ENCODE results near the gene EIF2B5.

The EIF2B5 gene

GRCh38 chr3:184174646-184175492, 39.7 kb downstream of the EIF2B5 start, which contains the start of gene AP2M1:
TSS of gene AP2M1 (plus strand) at chr3:184174855. CDS start at chr3:184176994, 2,139 bp downstream.
- DNase-seq (ENCODE audit: low read depth), result peak; percentile 99

- DNase-seq (ENCODE audit: low read depth), result no peak
These were observed 40.3 kb downstream of the EIF2B5 start for GRCh38 chr3:184175506-184175905.

- DNase-seq (ENCODE audit: low read depth), result no peak
These were observed 40.8 kb downstream of the EIF2B5 start for GRCh38 chr3:184175981-184176376.

- peak; percentile 82 for DNase-seq (ENCODE audit: low read depth)
These were observed 41.5 kb downstream of the EIF2B5 start for GRCh38 chr3:184176377-184177330.

- DNase-seq (ENCODE audit: low read depth), result no peak
These were observed 42.2 kb downstream of the EIF2B5 start for GRCh38 chr3:184177331-184177731.

- no peak for DNase-seq (ENCODE audit: low read depth)
These were observed 42.7 kb downstream of the EIF2B5 start for GRCh38 chr3:184177767-184178306.

GRCh38 chr3:184178521-184179138, 43.5 kb downstream of the EIF2B5 start:
- DNase-seq (ENCODE audit: low read depth), result no peak

- DNase-seq (ENCODE audit: low read depth), result no peak
These were observed 45.0 kb downstream of the EIF2B5 start for GRCh38 chr3:184180165-184180564.

GRCh38 chr3:184181596-184181995, 46.4 kb downstream of the EIF2B5 start:
- DNase-seq (ENCODE audit: low read depth), result no peak

GRCh38 chr3:184183679-184184078, 48.5 kb downstream of the EIF2B5 start:
- DNase-seq (ENCODE audit: low read depth), result no peak

- DNase-seq (ENCODE audit: low read depth), result no peak
These were observed 49.5 kb downstream of the EIF2B5 start for GRCh38 chr3:184184546-184185230.

- peak; percentile 98 for DNase-seq (ENCODE audit: low read depth)
These were observed 50.5 kb downstream of the EIF2B5 start for GRCh38 chr3:184185461-184186183.

GRCh38 chr3:184186184-184186901, 51.2 kb downstream of the EIF2B5 start, which contains the start of gene ABCF3:
TSS of gene ABCF3 (plus strand) at chr3:184186199. CDS start at chr3:184186208, 9 bp downstream.
- DNase-seq (ENCODE audit: low read depth), result no peak

GRCh38 chr3:184186902-184187207, 51.7 kb downstream of the EIF2B5 start:
- DNase-seq (ENCODE audit: low read depth), result no peak

- no peak for DNase-seq (ENCODE audit: low read depth)
These were observed 52.9 kb downstream of the EIF2B5 start for GRCh38 chr3:184188080-184188479.

GRCh38 chr3:184189421-184189820, 54.3 kb downstream of the EIF2B5 start:
- DNase-seq (ENCODE audit: low read depth), result no peak

GRCh38 chr3:184192889-184193288, 57.7 kb downstream of the EIF2B5 start:
- DNase-seq (ENCODE audit: low read depth), result no peak

GRCh38 chr3:184193991-184194539, 58.9 kb downstream of the EIF2B5 start:
- DNase-seq (ENCODE audit: low read depth), result no peak

Measured in GM04504 (cell line).